ENCODE measurements around the gene SLC24A4.
A peak's percentile ranks its signal among the peaks of the same experiment; 100 is the strongest.

SLC24A4 gene

GRCh38 chr14:92514844-92515514, 192.0 kb downstream of the SLC24A4 start:
- peak overlapping the region; percentile 78 for H3K4me3 ChIP-seq (ENCODE audit: low read depth, low read length)
- TF ChIP-seq, protein P1, sequence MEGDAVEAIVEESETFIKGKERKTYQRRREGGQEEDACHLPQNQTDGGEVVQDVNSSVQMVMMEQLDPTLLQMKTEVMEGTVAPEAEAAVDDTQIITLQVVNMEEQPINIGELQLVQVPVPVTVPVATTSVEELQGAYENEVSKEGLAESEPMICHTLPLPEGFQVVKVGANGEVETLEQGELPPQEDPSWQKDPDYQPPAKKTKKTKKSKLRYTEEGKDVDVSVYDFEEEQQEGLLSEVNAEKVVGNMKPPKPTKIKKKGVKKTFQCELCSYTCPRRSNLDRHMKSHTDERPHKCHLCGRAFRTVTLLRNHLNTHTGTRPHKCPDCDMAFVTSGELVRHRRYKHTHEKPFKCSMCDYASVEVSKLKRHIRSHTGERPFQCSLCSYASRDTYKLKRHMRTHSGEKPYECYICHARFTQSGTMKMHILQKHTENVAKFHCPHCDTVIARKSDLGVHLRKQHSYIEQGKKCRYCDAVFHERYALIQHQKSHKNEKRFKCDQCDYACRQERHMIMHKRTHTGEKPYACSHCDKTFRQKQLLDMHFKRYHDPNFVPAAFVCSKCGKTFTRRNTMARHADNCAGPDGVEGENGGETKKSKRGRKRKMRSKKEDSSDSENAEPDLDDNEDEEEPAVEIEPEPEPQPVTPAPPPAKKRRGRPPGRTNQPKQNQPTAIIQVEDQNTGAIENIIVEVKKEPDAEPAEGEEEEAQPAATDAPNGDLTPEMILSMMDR (IDR thresholded peaks at IDR 0.05; ENCODE audit: borderline replicate concordance, insufficient read depth, low read depth, low read length): no peak

DNA sequence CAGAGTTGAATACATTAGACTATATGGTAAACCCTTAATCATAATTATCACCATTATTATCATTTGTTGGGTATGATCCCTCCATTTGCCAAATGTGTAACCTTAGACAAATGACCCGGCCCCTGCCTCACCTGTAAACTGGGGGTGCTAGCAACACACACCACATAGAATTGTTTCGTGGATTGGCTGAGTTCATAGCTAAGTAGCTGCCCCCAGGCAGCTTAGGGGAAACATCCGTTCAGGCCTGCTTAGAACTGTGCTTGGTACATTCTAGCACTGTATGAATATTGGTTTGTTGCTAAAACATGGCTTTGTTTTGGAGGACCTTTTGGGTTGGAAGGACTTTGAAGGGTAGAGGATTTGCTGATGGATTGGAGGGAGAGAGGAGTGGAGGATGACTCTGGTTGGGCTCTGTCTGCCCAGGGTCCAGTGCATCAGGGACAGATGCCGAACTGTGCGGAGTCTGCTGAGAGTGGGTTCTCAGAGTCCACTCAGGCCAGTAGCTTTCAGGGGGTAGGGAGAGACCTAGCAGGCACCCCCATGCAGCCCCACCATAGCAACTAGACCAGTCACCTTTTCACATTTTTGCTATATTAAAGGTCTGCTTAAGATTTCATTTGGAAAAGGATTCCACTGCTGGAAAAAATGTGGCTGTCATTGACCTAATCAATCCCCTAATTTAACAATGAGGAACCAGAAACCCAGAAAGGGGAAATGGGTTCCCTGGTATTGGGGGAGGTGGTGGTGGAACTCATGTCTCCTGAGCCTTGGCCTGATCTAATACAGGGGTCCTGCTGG, 192.8 kb downstream of the SLC24A4 start:
- no peak overlapping the region for H3K4me3 ChIP-seq (ENCODE audit: low read depth, low read length)
- TF ChIP-seq, protein P1 (IDR thresholded peaks at IDR 0.05; ENCODE audit: borderline replicate concordance, insufficient read depth, low read depth, low read length): no peak

DNA sequence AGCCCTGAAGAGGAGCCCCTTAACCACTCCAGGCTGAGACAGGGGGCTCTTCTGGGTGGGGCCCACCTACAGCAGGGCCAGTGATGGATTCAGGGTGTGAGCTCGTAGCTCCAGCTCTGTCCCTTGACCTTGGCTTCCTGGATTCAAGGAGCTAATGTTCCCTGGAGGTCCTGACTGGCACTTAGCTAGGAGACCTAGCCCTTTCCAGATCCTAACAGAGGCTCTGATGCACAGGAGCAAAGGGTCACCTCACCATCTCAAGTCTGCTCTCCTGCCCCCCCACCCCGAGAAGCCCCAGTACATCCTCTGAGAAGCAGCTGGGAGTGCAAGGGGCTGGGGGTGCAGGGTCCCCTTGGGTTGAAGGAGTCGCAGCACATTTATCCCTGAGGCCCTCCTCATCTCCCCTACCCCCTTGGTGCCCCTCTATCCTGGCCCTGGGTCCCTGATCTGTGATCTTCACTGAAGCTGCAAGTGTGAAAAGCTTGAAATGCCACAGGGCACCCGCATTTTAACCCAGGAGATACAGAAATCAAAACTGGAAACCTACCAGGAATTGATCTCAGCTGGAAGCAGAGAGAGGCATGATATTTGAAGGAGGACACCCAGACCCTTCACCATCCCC, 193.5 kb downstream of the SLC24A4 start:
- no peak overlapping the region for H3K4me3 ChIP-seq (ENCODE audit: low read depth, low read length)
- TF ChIP-seq, protein P1 (IDR thresholded peaks at IDR 0.05; ENCODE audit: borderline replicate concordance, insufficient read depth, low read depth, low read length): no peak

DNA sequence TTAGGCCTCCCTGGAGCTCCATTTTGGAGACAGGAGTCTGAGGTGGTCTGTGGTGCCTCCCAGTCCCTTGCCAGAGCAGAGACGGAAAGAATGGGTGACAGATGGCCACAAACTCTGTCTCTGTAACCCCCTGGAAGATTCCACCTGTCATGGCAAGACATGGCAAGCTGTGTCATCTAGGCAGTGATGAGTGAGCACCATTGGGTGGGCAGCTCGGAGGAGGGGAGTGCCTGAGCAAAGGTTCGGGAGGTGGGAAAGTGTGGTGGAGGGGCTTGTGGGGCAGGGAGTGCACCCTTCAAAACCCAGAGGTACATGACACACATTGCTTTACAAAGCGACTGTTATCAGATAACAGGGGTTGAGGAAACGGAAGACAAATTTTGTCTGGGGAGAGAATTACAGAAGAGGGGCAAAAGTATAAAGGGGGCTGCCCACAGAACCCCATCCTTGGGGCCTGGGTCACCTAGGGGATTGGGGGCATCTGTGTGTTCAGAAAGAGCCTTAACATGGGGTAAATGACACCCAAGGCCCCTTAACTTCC, 194.1 kb downstream of the SLC24A4 start:
- TF ChIP-seq, protein P1 (IDR thresholded peaks at IDR 0.05; ENCODE audit: borderline replicate concordance, insufficient read depth, low read depth, low read length): no peak
- H3K4me3 ChIP-seq (ENCODE audit: low read depth, low read length): no peak overlapping the region

- TF ChIP-seq, protein P1 (IDR thresholded peaks at IDR 0.05; ENCODE audit: borderline replicate concordance, insufficient read depth, low read depth, low read length): no peak
- H3K4me3 ChIP-seq (ENCODE audit: low read depth, low read length): no peak overlapping the region
Observed at GRCh38 chr14:92517761-92518160, 194.8 kb downstream of the SLC24A4 start.

GRCh38 chr14:92519246-92520101, 196.5 kb downstream of the SLC24A4 start:
- H3K4me3 ChIP-seq (ENCODE audit: low read depth, low read length): no peak overlapping the region
- TF ChIP-seq, protein P1 (IDR thresholded peaks at IDR 0.05; ENCODE audit: borderline replicate concordance, insufficient read depth, low read depth, low read length): no peak
